Ishikawa (cell line): ENCODE data around the gene SNX27.

Experiments
- CEBPB ChIP-seq: IDR thresholded peaks from 2 replicates; pipeline ENCODE4 v1.6.1; 2012
- CREB1 ChIP-seq: IDR thresholded peaks from 2 replicates; pipeline ENCODE4 v1.6.1; 2012; ENCODE audit warnings: low read depth
- EGR1 ChIP-seq: IDR thresholded peaks from 2 replicates; pipeline ENCODE4 v1.6.1; 2012
- EP300 ChIP-seq: IDR thresholded peaks from 2 replicates; pipeline ENCODE4 v1.6.1; 2012; ENCODE audit warnings: borderline replicate concordance
- RAD21 ChIP-seq: IDR thresholded peaks from 2 replicates; pipeline ENCODE4 v1.6.1; 2012; ENCODE audit warnings: low read depth
- TAF1 ChIP-seq: IDR thresholded peaks from 2 replicates; pipeline ENCODE4 v1.6.1; 2012; ENCODE audit warnings: low read depth, mild to moderate bottlenecking
- TEAD4 ChIP-seq: IDR thresholded peaks from 2 replicates; pipeline ENCODE4 v1.6.1; 2012
- YY1 ChIP-seq: IDR thresholded peaks from 2 replicates; pipeline ENCODE4 v1.6.1; 2012; ENCODE audit warnings: low read depth
- ZBTB7A ChIP-seq: IDR thresholded peaks from 2 replicates; pipeline ENCODE4 v1.6.1; 2012; ENCODE audit warnings: low read depth
- TF ChIP-seq, protein P1 (sequence below): IDR thresholded peaks from 2 replicates; pipeline ENCODE4 v1.6.1; 2012
- TF ChIP-seq, protein P2 (sequence below): IDR thresholded peaks from 2 replicates; pipeline ENCODE4 v1.6.1; 2012; ENCODE audit warnings: low read depth, mild to moderate bottlenecking

DNA sequence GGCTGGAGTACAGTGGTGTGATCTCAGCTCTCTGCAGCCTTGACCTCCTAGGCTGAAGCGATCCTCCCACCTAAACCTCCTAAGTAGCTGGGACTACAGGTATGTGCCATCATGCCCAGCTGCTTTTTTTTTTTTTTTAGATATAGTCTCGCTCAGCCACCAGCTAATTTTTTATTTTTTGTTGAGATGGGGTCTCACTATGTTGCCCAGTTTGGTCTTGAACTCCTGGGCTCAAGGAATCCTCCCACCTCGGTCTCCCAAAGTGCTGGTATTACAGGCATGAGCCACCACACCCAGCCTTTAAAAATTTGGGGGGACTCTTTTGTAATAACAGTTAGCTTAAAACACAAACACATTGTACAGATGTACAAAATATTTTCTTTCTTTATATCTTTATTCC lies 1.7 kb upstream of the SNX27 start:
- no peak for TF ChIP-seq CEBPB
- TF ChIP-seq RAD21 = no peak
- no peak for TF ChIP-seq TEAD4
- TF ChIP-seq, protein P1, sequence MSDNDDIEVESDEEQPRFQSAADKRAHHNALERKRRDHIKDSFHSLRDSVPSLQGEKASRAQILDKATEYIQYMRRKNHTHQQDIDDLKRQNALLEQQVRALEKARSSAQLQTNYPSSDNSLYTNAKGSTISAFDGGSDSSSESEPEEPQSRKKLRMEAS = no peak
- TF ChIP-seq, protein P2, sequence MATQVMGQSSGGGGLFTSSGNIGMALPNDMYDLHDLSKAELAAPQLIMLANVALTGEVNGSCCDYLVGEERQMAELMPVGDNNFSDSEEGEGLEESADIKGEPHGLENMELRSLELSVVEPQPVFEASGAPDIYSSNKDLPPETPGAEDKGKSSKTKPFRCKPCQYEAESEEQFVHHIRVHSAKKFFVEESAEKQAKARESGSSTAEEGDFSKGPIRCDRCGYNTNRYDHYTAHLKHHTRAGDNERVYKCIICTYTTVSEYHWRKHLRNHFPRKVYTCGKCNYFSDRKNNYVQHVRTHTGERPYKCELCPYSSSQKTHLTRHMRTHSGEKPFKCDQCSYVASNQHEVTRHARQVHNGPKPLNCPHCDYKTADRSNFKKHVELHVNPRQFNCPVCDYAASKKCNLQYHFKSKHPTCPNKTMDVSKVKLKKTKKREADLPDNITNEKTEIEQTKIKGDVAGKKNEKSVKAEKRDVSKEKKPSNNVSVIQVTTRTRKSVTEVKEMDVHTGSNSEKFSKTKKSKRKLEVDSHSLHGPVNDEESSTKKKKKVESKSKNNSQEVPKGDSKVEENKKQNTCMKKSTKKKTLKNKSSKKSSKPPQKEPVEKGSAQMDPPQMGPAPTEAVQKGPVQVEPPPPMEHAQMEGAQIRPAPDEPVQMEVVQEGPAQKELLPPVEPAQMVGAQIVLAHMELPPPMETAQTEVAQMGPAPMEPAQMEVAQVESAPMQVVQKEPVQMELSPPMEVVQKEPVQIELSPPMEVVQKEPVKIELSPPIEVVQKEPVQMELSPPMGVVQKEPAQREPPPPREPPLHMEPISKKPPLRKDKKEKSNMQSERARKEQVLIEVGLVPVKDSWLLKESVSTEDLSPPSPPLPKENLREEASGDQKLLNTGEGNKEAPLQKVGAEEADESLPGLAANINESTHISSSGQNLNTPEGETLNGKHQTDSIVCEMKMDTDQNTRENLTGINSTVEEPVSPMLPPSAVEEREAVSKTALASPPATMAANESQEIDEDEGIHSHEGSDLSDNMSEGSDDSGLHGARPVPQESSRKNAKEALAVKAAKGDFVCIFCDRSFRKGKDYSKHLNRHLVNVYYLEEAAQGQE = no peak
- no peak for TF ChIP-seq TAF1
- no peak for TF ChIP-seq YY1
- no peak for TF ChIP-seq CREB1
- no peak for TF ChIP-seq EP300
- no peak for TF ChIP-seq ZBTB7A
- no peak for TF ChIP-seq EGR1
